Measurements from ENCODE around the gene CHD6.

DNA sequence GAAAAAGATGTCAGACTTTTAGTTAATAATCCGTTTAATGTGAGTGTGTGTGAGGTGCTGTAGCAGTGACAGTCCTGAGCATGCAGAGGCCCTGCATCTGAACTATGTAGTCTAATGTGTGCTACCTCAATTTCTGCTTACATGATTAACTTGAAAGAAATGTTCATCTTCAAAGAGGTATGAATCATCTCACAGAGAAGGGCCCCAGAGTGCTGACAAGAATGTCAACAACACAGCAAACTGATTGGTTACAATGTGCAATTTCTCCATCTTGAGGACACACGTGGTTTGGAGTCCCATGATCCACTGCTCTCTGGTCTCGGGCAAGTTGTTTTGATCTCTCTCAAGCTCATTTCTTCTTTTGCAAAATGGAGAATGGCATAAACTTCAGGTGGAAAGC, 189.9 kb downstream of the CHD6 start:
- no peak for TF ChIP-seq EZH2 (IDR thresholded peaks at IDR 0.05; ENCODE audit: low read depth)
- TF ChIP-seq, protein P1, sequence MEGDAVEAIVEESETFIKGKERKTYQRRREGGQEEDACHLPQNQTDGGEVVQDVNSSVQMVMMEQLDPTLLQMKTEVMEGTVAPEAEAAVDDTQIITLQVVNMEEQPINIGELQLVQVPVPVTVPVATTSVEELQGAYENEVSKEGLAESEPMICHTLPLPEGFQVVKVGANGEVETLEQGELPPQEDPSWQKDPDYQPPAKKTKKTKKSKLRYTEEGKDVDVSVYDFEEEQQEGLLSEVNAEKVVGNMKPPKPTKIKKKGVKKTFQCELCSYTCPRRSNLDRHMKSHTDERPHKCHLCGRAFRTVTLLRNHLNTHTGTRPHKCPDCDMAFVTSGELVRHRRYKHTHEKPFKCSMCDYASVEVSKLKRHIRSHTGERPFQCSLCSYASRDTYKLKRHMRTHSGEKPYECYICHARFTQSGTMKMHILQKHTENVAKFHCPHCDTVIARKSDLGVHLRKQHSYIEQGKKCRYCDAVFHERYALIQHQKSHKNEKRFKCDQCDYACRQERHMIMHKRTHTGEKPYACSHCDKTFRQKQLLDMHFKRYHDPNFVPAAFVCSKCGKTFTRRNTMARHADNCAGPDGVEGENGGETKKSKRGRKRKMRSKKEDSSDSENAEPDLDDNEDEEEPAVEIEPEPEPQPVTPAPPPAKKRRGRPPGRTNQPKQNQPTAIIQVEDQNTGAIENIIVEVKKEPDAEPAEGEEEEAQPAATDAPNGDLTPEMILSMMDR (conservative IDR thresholded peaks at IDR 0.05): no peak

Data from PC-9 (cell line).